Bronchial epithelial cell (primary cell): Measurements from ENCODE around the gene M1AP. TPM values are rescaled to one million over a fixed set of nuclear protein-coding genes. Genes with fewer than 3 reads are reported as not detected.

ENCODE experiments used
- DNase-seq: peaks from one replicate; pipeline ENCODE4 v3.0.0-alpha.2; 2010; ENCODE audit warnings: low read depth
- FAIRE-seq: peaks from 2 replicates; lab custom pipeline; 2011; peaks lifted over from hg19 to GRCh38; lab: Jason Lieb, UNC
- H3K27me3 ChIP-seq: 2 replicates; pipeline ENCODE4 v1.5.1; 2011; ENCODE audit warnings: low read length; ENCODE audit not compliant: control insufficient read depth, insufficient read depth
- H3K36me3 ChIP-seq: 2 replicates; pipeline ENCODE4 v1.5.1; 2011; ENCODE audit warnings: low read length; ENCODE audit not compliant: control insufficient read depth, insufficient read depth
- H3K4me3 ChIP-seq: 2 replicates; pipeline ENCODE4 v1.5.1; 2011; ENCODE audit warnings: mild to moderate bottlenecking, low read depth, low read length, control low read depth
- CTCF ChIP-seq: IDR thresholded peaks from 2 replicates; pipeline ENCODE4 v1.5.1; 2011; ENCODE audit warnings: mild to moderate bottlenecking, moderate library complexity, low read length, control low read depth, inconsistent platforms; ENCODE audit not compliant: insufficient read depth, severe bottlenecking
- total RNA-seq: library from RNA; depleted of rRNA; stranded (reverse); fragments of >200 nt; gene quantifications from 2 replicates; pipeline ENCODE4 v1.2.1, GENCODE V29; 2014

The M1AP gene
- total RNA-seq, 1 donor from 2014 or later = 0.53 TPM

GRCh38 chr2:74576211-74576862 lies 71.8 kb downstream of the M1AP start:
- FAIRE-seq (no peak), DNase-seq (no peak)

GRCh38 chr2:74575320-74575719 lies 72.8 kb downstream of the M1AP start:
- FAIRE-seq (no peak), DNase-seq (no peak)
- no peak for TF ChIP-seq CTCF
- no peaks in the 10 kb centered on the region for H3K36me3 ChIP-seq
- no peaks in the 10 kb centered on the region for H3K27me3 ChIP-seq
- H3K4me3 ChIP-seq = no peak overlapping the region

More at GRCh38 chr2:74576211-74576862, 71.8 kb downstream of the M1AP start:
- no peaks in the 10 kb centered on the region for H3K36me3 ChIP-seq
- TF ChIP-seq CTCF = no peak
- H3K4me3 ChIP-seq = no peak overlapping the region
- no peaks in the 10 kb centered on the region for H3K27me3 ChIP-seq

GRCh38 chr2:74573747-74574562 lies 74.2 kb downstream of the M1AP start:
- DNase-seq = peak; percentile 80
- FAIRE-seq = no peak
- no peak overlapping the region for H3K4me3 ChIP-seq
- no peaks in the 10 kb centered on the region for H3K36me3 ChIP-seq
- no peak for TF ChIP-seq CTCF
- H3K27me3 ChIP-seq = no peaks in the 10 kb centered on the region

GRCh38 chr2:74572178-74572925 lies 75.8 kb downstream of the M1AP start:
- no peak overlapping the region for H3K4me3 ChIP-seq
- no peak for TF ChIP-seq CTCF
- H3K36me3 ChIP-seq = no peaks in the 10 kb centered on the region
- DNase-seq = no peak
- no peak for FAIRE-seq
- H3K27me3 ChIP-seq = no peaks in the 10 kb centered on the region

GRCh38 chr2:74571058-74571457 lies 77.1 kb downstream of the M1AP start:
- FAIRE-seq = no peak

More at GRCh38 chr2:74571058-74571457, 77.1 kb downstream of the M1AP start:
- TF ChIP-seq CTCF = no peak
- DNase-seq = no peak
- Histone ChIP-seq H3K36me3 (no peaks in the 10 kb centered on the region), H3K27me3 (no peaks in the 10 kb centered on the region), H3K4me3 (no peak overlapping the region)
